Smooth muscle cell (in vitro differentiated cells): ENCODE results near the gene VEGFB. TPM values are rescaled to one million over a fixed set of nuclear protein-coding genes. Genes with fewer than 3 reads are reported as not detected.

Experiments
- DNase-seq: peaks from one replicate; lab custom pipeline; 2025; ENCODE audit not compliant: unreplicated experiment; lab: John Stamatoyannopoulos, UW
- H2AFZ ChIP-seq: fragments of 200-600 bp; sonication (generic); 2 replicates; pipeline ENCODE4 v1.6.0; 2016; ENCODE audit warnings: antibody characterized with exemption, low read depth, mild to moderate bottlenecking
- H3F3A ChIP-seq: fragments of 200-600 bp; sonication (generic); 2 replicates; pipeline ENCODE4 v1.6.0; 2017; ENCODE audit warnings: antibody characterized with exemption, low read depth
- H3K27ac ChIP-seq: fragments of 200-600 bp; sonication (generic); 2 replicates; pipeline ENCODE4 v1.5.1; 2016; ENCODE audit warnings: low read depth, mild to moderate bottlenecking
- H3K27me3 ChIP-seq: fragments of 200-600 bp; sonication (generic); 2 replicates; pipeline ENCODE4 v1.6.1; 2016; ENCODE audit warnings: low read depth, mild to moderate bottlenecking
- H3K36me3 ChIP-seq: fragments of 200-600 bp; sonication (generic); 2 replicates; pipeline ENCODE4 v1.5.1; 2016; ENCODE audit warnings: low read depth
- H3K4me1 ChIP-seq: fragments of 200-600 bp; sonication (generic); 2 replicates; pipeline ENCODE4 v1.5.1; 2016; ENCODE audit warnings: low read depth
- H3K4me2 ChIP-seq: fragments of 200-600 bp; sonication (generic); 2 replicates; pipeline ENCODE4 v1.6.0; 2016; ENCODE audit warnings: mild to moderate bottlenecking
- H3K4me3 ChIP-seq: fragments of 200-600 bp; sonication (generic); 2 replicates; pipeline ENCODE4 v1.5.1; 2016; ENCODE audit warnings: mild to moderate bottlenecking
- H3K79me2 ChIP-seq: fragments of 200-600 bp; sonication (generic); 2 replicates; pipeline ENCODE4 v1.6.0; 2016; ENCODE audit warnings: low read depth, mild to moderate bottlenecking
- H3K9ac ChIP-seq: fragments of 200-600 bp; sonication (generic); 2 replicates; pipeline ENCODE4 v1.6.0; 2016; ENCODE audit warnings: low read depth
- H3K9me3 ChIP-seq: fragments of 200-600 bp; sonication (generic); replicated peaks from 2 replicates; pipeline ENCODE4 v1.5.1; 2016; ENCODE audit warnings: low read depth
- H4K20me1 ChIP-seq: fragments of 200-600 bp; sonication (generic); 2 replicates; pipeline ENCODE4 v1.6.0; 2016; ENCODE audit warnings: low read depth
- CTCF ChIP-seq: fragments of 200-600 bp; sonication (generic); IDR thresholded peaks from 2 replicates; pipeline ENCODE4 v1.5.1; 2017; ENCODE audit warnings: borderline replicate concordance, mild to moderate bottlenecking, antibody characterized with exemption; ENCODE audit not compliant: insufficient read depth, poor library complexity, severe bottlenecking
- WGBS: methylation state at CpG from one replicate; pipeline ENCODE4 v1.1.7; 2016; ENCODE audit warnings: low lambda C conversion rate; 5-methylcytosine and 5-hydroxymethylcytosine counted together
- polyA plus RNA-seq: library from polyadenylated mRNA; unstranded; fragments of >200 nt; fragmentation: Nextera tagmentation; extraction: Ambion mirVana; gene quantifications from 2 replicates; pipeline ENCODE4 v1.2.1, GENCODE V29; 2016
- total RNA-seq: library from RNA; depleted of rRNA; stranded (reverse); fragments of >200 nt; gene quantifications from 2 replicates; pipeline ENCODE4 v1.2.3, GENCODE V29; 2014

Gene VEGFB
- total and polyA plus RNA-seq, 2 experiments from 2014 or later: 27.9 to 96.5 TPM

GRCh38 chr11:64224151-64224890 lies 10.1 kb upstream of the VEGFB start:
- Histone ChIP-seq H3K27ac (no peak overlapping the region), H2AFZ (no peak overlapping the region), H3F3A (no peaks in the 10 kb centered on the region), H3K79me2 (peaks cover 16% of the 10 kb centered on the region), H3K36me3 (no peaks in the 10 kb centered on the region), H3K4me1 (peaks cover 10% of the 10 kb centered on the region), H3K27me3 (no peaks in the 10 kb centered on the region), H3K9ac (no peak overlapping the region), H3K4me3 (no peak overlapping the region), H3K4me2 (peak overlapping the region; percentile 97), H3K9me3 (no peaks in the 10 kb centered on the region), H4K20me1 (no peaks in the 10 kb centered on the region)
- 93% methylated on average over 17 of the region's 17 CpGs for WGBS
- TF ChIP-seq CTCF: no peak
- DNase-seq: no peak

- no peak for TF ChIP-seq CTCF
- Histone ChIP-seq H3K4me2 (peak overlapping the region; percentile 97), H3K27me3 (no peaks in the 10 kb centered on the region), H3K36me3 (no peaks in the 10 kb centered on the region), H3K4me3 (peak overlapping the region; percentile 63), H3K27ac (no peak overlapping the region), H3K9me3 (no peaks in the 10 kb centered on the region), H3K79me2 (peaks cover 16% of the 10 kb centered on the region), H3F3A (no peaks in the 10 kb centered on the region), H3K9ac (no peak overlapping the region), H2AFZ (no peak overlapping the region), H3K4me1 (peaks cover 16% of the 10 kb centered on the region), H4K20me1 (no peaks in the 10 kb centered on the region)
- no peak for DNase-seq
- whole genome bisulfite sequencing: 78% methylated on average over 22 of the region's 22 CpGs
Observed at GRCh38 chr11:64224891-64225607, 9.3 kb upstream of the VEGFB start.

- peak; percentile 25 for TF ChIP-seq CTCF
- no peaks in the 10 kb centered on the region for H3F3A ChIP-seq
Observed at GRCh38 chr11:64225608-64226506, 8.5 kb upstream of the VEGFB start, which contains the start of the genes NUDT22 and TRPT1. TSS of gene NUDT22 (plus strand) at chr11:64226274. CDS start at chr11:64226653, 379 bp downstream. TSS of gene TRPT1 (minus strand) at chr11:64226186. CDS start at chr11:64225860, 326 bp downstream.

More at GRCh38 chr11:64225608-64226506, 8.5 kb upstream of the VEGFB start, which contains the start of the genes NUDT22 and TRPT1:
- Histone ChIP-seq H4K20me1 (no peaks in the 10 kb centered on the region), H2AFZ (no peak within 1 kb of the TSS), H3K9me3 (no peaks in the 10 kb centered on the region), H3K36me3 (no peaks in the 10 kb centered on the region), H3K4me3 (peak within 1 kb of the TSS; percentile 63), H3K79me2 (peaks cover 16% of the 10 kb centered on the region), H3K9ac (peak within 1 kb of the TSS; percentile 61), H3K27me3 (no peaks in the 10 kb centered on the region), H3K4me2 (peak within 1 kb of the TSS; percentile 97), H3K4me1 (peaks cover 17% of the 10 kb centered on the region), H3K27ac (no peak within 1 kb of the TSS)
- 4% methylated on average over 40 of the region's 54 CpGs for WGBS
- DNase-seq: peak; percentile 75
